HG02943 (cell line): Measurements from ENCODE around the gene TMEM267.
"Not testable (repeated sequence)": the region's sequence is repeated elsewhere in the genome, so short reads cannot be mapped to it uniquely, and the experiment has no call there.

ENCODE experiments used
- ATAC-seq: cut with Tn5 transposase; IDR thresholded peaks from one replicate; pipeline ENCODE4 v1.9.1; 2021; ENCODE audit warnings: mild to moderate bottlenecking, low read depth, moderate library complexity; ENCODE audit not compliant: unreplicated experiment

Gene TMEM267

DNA sequence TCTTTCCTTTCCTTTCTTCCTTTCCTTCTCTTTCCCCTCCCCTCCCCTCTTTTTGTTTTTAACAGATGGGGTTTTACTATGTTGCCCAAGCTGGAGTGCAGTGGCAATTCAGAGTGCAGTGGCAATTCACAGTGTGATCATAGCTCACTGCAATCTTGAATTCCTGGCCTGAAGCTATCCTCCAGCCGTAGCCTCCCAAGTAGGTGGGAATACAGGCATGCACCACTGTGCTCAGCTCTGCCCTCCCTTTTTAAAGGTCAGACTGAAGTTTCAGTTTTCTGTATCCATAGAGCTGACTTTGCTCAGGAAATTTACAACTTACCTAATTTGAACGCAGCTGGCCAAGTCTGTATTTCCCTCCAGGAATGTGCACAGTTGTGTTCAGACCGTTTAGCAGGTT, 72.2 kb downstream of the TMEM267 start:
- no peak for ATAC-seq

GRCh38 chr5:43410414-43410813, 73.3 kb downstream of the TMEM267 start:
- ATAC-seq: no peak

DNA sequence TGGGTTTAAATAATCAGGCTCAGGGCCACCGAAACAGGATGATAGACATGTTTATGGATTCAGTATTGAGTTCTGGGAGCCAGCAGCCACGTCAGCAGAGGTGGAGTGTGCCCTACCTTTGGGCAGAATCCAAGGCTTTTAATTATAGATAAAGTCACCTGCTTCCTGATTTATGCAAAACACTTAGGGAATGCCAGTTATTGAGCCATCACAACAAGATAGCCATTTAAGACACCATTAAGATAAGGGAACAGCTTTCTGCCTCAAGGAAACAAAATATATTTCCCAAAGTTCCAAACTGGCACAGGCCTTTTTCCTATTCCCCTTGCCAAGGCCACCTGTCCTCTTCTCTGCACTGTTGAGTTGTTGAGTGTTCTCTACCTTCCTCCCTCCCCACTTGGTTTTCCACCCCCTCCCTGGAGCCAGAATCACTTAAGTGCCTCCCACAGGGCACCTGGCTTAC, 73.8 kb downstream of the TMEM267 start:
- ATAC-seq: no peak

DNA sequence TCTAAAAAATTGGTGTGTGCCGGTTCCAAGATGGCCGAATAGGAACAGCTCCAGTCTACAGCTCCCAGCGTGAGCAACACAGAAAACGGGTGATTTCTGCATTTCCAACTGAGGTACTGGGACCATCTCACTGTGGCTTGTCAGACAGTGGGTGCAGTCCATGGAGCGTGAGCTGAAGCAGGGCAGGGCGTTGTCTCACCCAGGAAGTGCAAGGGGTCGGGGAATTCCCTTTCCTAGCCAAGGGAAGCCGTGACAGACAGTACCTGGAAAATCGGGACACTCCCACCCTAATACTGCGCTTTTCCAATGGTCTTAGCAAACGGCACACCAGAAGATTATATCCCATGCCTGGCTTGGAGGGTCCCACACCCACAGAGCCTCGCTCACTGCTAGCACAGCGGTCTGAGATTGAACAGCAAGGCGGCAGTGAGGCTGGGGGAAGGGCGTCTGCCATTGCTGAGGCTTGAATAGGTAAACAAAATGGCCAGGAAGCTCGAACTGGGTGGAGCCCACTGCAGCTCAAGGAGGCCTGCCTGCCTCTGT, 81.1 kb downstream of the TMEM267 start:
- not testable (repeated sequence) for ATAC-seq

DNA sequence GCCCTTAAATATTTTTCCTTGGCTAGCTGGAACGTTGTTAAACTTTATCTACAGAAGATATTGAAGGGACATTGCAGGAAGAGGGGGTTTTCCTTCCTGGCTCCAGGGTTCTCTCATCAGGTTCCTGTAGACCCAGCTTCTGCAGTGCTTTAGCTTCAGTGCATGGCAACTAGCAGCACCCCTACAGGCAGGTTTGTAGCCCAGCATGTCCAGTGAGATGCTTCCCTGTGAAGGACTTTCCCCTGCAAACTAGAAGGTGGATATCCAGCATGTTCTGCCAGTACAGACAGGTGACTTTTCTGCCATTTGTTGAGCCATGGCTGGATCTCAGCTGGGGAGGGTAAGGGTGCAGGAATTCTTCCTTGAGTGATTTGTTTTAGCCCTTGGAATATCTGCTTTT, 81.8 kb downstream of the TMEM267 start:
- no peak for ATAC-seq

DNA sequence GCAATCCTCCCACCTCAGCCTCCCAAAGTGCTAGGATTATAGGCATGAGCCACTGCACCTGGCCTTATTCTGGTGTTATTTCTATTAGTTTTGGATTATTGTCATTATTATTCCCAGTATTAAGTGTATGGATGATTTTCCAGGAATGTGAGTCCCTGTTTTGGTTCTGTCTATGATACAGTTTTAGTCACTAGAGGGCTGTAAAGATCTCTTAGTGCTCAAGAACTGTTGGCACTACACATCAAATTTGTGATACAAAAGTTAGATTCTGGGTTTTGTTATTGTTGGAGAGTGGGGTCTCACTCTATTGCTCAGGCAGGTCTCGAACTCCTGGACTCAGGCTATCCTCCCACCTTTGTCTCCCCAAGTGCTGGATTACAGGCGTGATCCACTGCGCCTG, 83.6 kb downstream of the TMEM267 start:
- no peak for ATAC-seq

DNA sequence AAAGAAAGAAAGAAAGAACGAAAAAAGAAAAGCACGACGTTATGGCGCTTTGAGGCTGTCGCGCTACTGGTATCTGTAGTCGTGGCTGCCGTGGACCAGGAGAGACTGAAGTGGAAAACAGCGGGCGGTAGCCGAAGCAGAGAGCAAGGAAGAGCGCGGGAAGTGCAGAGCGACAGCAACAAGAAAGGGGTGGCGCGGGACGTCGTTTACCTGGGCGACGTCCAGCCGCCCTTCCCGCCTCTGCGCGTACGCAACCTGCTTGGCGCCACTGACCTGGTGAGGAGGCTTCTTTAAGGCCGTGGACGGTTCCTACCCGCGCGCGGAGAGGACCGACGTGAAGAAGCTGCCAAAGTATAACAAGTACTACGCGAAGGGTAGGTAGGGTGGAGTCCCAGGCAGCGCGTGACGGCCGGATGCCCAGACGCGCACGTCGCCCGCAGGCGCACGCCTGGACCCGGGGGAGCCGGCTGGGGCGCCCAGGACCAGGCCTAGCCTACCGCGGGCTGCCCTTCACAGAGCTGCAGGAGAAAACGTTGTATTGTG, 86.8 kb downstream of the TMEM267 start:
- peak; percentile 97 for ATAC-seq
